HG02763 (cell line): ENCODE results near the gene STARD9.
"Not testable (repeated sequence)": the region's sequence is repeated elsewhere in the genome, so short reads cannot be mapped to it uniquely, and the experiment has no call there.

Experiments
- ATAC-seq: cut with Tn5 transposase; IDR thresholded peaks from one replicate; pipeline ENCODE4 v1.9.1; 2021; ENCODE audit warnings: mild to moderate bottlenecking, moderate library complexity; ENCODE audit not compliant: unreplicated experiment

STARD9 gene

DNA sequence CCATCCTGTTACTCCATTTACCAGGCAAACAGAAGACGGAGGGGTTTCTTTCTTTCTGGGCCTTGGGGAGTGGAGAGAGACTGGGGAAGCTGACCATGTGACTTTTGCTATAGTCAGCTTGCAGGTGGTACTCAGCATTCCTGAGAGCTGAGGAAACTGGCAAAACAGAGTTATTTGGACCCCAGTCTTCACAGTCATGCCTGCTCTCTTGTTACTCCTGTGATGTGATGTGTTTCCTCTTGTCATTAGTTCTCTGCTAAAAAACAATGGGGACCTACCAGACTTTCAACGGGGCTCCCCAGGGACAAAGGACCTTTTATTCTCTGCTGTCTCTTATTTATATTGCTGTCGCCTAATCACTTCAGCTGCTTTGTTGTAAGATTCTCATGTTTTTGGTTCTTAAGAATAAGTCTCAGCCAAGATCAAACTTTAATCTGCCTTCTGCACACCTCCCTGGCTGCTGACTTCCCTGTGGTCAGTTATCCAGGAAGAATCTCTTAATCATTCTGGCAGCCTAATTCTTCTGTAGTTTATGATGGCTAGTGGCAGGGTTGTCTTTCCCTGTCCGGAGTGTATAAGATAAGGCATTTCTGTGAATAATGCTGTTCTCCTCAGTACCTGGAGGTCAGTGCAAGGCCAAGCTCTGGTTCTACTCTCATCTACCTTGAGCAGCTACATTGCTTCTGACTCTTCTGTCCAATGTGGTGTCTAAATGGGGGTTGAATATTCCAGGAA is 8.8 kb downstream of the STARD9 start:
- ATAC-seq = no peak

DNA sequence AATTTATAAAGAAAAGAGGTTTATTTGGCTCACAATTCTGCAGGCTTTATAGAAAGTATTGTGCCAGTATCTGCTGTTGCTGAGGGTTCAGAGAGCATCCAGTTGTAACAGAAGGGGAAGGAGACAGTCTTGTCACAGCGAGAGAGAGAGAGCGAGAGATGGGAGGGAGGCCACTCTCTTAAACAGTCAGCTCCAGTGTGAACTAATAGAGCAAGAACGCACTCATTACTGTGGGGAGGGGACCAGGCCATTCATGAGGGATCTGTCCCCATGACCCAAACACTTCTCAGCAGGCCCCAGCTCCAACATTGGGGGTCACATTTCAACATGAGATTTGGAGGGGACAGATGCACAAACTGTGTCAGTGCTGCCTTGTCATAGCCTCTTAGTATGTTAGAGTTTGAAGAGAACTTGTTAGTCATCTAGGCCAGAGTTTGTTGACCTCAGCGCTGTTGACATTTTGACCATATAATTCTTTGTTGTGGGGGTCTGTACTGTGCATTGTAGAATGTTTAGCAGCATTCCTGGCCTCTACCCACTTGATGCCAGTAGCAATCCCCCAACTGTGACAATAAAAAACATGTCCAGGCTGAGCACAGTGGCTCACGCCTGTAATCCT is 15.3 kb downstream of the STARD9 start:
- no peak for ATAC-seq

DNA sequence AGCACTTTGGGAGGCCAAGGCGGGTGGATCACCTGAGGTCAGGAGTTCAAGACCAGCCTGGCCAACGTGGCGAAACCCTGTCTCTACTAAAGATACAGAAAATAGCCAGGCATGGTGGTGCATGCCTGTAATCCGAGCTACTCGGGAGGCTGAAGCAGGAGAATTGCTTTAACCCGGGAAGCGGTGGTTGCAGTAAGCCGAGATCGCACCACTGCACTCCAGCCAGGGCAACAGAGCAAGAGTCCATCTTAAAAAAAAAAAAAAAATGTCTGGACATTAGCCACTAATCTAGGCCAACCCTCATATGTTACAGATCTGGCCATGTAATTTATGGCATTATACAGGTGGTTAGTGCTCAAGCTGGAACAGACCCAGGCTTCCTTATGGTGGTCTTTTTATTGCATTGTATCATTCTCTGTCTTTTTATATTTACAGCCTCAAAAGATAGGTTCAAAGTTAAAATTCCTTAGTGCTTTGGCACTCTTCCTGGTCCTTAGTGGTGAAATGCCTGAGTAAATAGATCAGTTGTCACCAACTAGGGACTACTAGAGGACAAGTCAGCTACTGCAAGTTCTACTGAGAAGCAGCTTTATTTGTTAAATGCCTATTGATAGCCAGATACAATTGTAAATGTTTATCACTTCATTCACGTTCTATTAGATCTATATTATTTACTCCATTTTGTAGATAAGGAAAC is 16.0 kb downstream of the STARD9 start:
- ATAC-seq = no peak

DNA sequence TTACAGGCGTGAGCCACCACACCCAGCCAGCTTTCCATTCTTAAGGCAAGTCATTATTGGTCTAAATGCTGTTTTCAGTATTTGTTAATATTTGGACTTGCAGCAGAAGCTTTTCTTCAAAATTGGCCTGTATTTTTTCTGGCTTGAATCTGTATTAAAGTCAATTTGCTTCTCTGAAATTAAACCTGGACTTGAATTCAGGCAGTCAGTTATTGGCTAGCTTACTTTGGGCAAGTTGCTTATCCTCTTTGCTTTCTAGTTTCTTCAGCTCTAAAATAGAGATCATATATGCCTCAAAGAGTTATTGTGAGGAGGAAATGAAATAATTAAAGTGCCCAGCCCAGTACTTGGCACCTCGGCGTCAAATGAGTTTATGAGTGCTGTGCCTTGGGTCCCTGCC is 17.3 kb downstream of the STARD9 start:
- ATAC-seq = no peak

DNA sequence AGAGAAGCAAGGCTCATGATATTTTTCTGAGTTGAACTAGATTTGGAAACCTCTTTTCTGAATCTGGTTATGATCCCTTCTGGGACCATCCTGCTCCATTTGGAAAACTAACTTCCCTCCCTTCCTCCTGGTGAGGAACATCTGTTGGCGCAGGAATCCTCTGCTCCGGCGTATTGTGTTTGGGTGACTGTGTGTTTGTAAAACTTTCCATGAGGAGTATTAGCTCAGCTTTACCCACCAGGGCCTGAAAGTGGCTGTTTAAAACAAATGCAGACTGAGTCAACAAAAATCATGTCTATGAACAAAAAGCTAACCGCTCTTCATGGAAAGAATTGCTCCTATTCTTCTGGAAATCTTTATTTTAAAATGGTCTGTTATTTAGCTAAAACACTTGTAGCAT is 17.7 kb downstream of the STARD9 start:
- ATAC-seq = no peak

DNA sequence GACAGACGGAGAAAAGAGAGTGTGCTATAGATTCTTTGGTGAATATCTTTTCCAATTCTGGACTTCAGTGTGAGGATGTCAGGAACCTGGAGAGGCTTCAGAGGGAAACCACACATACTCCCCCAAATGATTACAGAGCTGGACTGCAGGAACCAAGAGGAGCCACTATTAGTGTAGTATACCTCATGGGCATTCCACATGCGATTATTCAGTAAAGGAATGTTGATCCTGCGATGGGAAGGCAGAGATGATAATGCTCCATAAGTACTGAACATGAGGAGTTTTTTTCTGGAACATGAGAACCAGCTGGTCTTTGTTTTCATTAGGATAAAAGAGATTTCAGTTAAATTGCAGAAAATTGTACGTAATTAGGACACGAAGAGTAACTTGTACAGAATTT is 18.7 kb downstream of the STARD9 start:
- no peak for ATAC-seq

DNA sequence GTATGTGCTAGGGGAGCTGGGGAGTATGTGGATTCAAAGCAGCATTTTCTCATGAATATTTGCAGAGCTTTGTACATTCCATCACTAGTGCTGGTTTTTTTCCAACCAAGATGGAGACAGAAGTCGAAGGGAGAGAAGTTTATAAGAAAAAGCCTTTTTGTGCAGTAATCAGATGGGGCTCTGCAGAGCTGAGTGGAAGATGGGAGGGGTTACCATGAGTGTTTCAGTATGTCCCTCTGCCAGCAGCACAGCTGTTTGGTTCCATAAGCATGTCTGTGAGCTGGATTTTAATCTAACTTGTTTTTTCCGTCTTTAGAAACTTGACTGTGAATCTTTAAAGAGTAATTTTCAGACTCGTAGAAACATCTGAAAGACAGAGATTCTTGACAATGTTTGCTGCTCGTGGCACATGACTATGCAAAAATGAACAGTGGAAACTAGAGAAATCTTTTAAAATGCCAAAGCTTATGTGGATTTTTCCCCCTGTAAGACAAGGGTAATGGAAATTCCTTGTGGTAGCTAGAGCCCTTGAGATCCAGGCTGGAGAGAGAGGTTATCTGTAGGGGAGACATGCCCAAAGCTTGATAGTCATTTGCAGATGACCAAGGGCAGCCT is 20.3 kb downstream of the STARD9 start:
- ATAC-seq = no peak

DNA sequence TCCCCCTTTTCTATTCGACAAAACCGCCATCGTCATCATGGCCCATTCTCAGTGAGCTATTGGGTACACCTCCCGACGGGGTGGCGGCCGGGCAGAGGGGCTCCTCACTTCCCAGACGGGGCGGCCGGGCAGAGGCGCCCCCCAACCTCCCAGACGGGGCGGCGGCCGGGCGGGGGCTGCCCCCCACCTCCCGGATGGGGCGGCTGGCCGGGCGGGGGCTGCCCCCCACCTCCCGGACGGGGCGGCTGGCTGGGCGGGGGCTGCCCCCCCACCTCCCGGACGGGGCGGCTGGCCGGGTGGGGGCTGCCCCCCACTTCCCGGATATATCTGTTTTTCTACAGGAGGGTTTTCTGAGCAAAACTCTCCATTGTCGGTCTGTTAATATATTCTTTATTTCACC is 25.9 kb downstream of the STARD9 start:
- ATAC-seq = not testable (repeated sequence)

DNA sequence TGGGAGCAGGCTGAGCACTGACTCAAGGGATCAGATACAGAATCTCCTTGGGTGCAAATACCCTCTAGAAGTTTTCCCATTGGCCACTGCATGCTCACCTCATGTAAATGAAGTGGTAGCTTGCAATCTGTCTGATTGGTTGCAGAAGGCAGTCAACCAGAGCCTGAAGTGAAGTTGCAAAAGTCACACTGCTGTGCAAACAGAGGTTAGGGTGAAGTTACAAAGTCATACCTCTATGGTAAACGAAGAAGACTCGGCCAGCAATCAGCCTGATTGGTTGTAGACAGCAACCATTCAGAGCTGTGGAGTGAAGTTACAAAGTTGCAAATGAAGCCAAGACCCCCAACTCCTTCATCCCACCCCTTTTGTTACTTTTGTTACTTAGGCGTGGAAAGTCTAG is 27.1 kb downstream of the STARD9 start:
- no peak for ATAC-seq

DNA sequence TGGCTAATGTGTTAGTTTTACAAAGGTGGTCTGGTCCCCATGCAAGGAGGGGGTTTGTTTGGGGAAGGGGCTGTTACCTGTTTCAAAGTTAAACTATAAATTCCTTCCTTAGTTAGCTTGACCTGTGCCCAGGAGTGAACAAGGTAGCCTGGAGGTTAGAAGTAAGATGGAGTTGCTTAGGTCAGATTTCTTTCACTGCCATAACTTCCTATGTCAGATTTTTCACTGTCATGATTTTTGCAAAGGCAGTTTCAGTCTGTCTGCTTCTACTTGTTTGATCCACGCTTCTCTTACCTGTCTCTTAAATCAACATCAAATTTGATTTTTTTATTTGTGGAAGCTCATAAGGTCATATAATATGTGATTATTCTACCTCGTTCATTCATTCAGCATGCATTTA is 28.6 kb downstream of the STARD9 start:
- ATAC-seq = no peak

DNA sequence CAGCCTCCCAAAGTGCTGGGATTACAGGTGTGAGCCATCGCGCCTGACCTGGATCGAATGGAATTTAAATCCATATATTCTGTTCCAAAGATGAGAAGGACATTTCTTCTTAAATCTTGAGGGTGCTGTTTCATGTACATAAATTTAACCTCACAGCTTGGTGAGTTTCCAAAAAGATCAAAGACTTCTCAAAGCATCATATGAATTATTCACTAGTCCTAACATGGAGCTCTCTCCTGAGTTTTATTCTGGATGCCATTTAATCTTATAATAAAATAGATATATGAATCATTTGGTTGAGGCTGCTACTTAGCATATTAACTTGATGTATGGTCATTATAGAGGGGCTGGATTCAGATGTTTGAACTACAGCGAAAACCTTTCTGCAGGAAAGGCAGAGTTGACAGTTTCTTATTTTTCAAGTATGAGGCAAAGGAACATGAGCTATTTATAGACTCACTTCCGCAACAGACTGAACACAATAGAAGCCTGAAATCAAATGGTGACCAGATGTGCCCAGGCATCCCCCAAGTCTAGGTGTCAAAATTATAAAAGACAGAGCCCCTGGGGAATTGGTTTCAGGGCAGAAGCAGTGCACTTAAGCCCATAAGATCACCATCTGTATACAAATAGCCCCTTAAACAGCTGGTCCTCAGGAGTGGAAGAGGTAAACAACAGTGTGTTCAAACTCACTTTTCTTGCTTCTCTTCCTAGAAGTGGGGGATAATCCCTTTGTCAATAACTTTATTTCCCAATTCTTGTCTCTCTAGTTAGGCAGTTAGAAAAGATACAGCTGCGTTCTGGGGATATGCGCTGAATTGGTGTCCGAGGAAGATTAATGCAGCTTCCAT is 29.7 kb downstream of the STARD9 start:
- ATAC-seq = no peak

DNA sequence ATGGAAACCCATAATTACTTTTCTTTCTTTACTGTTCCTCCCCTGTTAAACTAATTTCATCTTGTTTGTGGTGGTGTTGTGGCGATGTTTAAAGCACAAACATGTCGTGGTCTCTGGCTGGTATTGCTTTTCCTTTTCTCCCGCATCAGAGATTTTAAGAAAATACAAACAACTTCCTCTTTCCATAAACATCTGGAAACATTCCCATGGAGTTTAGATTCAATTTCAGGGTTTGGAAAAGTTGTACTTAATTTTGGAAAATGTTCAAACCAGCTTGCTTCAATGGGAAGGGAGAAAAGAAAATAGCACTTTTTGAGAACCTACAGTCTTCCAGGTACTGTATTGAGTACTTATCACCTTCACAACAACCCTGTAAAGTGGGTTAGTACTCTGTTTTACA is 30.4 kb downstream of the STARD9 start:
- ATAC-seq = no peak

DNA sequence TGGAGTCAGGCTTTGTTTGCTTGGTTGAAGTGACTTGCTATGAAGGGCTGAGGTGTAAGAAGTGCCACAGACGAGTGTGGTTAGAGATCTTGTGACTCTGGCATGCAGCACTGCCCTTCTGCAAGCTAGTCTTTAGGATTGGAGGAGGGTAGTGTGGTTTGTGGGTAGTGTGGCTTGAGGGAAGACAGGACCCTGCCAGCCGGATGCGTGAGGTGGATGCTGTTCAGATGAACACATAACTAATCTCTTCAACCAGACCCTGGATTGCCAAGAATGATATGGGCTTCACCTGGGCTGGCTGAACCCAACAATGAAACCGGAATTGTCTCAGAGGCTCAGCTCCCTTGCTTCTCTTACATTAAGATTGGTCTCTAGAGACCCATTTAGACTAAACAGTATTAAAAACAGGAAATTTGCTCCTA is 32.7 kb downstream of the STARD9 start:
- peak; percentile 48 for ATAC-seq

DNA sequence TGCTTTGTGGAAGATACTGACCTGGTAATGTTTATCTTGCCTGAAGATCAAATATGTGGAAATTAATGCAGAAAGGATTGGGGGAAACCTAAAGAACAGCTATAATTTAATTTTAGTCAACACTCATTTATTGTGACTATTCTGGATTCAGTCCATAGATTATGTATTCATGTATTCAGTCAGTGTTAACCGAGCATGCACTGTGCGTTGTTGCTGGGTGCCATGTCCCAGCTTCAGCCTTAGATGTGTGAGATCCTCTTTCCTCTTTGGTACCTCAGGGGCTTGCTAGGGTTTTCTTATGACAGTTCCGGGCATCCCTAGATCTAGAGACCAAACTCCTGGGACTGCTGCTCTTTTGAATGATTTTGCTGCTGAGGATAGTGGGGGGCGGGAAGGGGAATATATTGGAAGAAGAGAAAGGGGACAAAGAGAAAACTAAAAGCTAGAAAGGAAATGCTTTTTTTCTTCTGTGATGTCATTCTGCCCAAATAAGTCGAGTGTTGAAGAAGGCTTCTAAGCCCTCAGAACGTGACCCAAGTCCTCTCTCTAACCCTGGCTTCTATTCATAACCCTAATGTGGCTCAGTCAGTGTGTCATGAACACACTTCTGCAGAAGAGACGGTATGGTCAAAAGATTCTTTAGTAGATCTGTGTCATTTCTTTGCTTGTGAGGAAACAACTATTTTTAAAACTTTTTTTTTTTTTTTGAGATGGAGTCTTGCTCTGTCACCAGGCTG is 33.5 kb downstream of the STARD9 start:
- ATAC-seq = no peak

DNA sequence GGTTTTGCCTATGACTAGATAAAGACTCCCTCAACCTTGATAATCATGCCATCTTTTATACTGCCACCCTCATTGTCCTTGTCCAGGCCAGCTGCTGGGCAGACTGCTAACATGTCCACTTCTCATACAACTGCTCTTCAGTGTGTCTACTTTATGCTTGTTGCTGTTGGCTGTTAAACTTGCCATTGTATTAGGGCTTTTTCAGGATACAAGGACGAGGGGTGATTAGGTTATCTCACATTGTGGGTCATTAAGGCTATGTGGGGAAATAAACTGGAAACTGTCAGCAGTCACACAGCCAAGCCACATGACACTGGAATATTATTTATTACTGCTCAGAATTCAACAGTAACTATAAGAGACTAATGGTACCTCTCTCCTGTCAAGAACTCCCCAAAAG is 36.1 kb downstream of the STARD9 start:
- no peak for ATAC-seq

DNA sequence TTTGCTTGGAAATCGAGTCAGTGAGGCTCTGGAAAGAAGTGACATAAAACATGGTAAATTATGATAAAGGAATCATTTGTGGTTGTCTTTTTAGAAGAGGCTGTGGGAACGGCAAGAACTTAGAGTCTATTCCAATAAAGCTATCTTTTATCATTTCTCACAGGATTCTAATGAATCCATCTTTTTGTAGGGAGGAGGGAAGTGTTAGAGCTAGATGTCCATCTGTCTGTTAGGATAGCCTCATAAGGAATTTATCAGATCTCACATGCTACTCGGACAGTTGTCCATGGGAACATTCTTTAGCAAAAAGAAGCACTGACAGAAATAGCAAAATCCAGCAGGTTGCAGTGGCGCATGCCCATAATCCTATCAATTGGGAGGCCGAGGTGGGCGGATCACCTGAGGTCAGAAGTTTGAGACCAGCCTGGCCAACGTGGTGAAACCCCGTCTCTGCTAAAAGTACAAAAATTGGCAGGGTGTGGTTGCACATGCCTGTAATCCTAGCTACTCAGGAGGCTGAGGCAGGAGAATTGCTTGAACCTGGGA is 37.0 kb downstream of the STARD9 start:
- ATAC-seq = no peak

DNA sequence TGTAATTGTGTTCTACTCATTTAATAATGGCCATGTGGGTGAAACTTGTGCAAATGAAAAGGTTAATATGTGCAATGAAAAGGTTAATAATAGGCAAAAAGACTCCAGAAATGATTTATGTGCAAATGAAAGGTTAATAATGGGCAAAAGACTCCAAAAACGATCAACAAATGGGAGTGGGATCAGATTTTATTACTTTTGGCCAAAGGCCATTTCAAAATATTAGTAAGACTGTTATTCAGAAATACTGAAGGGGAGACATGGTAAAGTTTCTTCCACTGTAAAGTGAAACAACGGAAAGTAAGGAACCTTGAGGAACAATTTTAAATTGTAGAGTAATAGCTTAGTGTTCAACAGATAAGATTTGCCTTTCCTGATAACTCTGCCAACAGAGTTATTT is 40.7 kb downstream of the STARD9 start:
- no peak for ATAC-seq

DNA sequence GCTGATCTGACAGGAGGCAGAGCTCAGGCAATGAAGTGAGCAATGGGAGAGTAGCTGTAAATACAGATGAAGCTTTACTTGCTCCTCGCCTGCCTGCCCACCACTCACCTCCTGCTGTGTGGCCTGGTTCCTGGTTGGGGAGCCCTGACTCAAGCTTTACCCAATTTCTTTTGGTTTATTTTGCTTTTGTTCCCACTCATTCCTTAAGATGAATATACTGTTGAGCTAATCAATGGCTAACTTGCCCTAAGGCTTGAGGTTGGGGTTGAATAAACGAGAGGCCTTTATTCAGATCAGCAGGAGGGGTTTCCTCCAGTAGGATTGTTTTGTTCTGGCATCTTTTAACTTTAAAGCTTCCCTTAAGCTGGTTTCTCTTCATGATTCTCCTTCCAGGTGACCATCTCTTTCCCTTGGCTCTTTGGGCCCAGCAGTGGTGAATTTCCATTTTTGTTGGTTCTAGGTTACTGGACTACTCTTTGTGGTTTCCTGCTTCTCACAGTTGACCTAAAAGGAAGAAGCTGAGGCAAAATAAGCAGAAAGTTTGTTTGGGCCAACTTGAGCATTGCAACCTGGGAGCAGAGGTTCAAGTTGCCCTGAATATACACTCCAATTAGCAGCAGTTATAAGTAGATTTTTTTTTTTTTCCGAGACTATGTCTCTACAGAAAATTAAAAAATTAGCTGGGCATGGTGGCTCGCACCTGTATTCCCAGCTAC is 44.4 kb downstream of the STARD9 start:
- ATAC-seq = no peak

DNA sequence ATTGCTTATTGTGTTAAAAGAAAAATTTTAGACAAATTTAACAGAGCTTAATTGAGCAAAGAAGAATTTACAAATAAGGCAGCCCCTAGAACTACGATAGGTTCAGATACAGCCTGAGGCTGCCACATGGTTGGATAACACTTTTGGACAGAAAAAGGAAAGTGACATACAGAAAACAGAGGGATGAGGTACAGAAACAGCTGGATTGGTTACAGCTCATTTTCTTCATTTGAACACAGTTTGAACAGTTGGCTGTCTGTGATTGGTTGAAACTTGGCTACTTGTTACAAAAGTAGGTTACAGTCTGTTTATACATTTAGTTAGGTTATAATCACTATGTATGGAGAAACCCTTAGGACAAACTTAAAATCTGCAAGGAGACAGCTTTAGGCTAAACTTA is 46.0 kb downstream of the STARD9 start:
- ATAC-seq = no peak
